Measurements from ENCODE around the gene CTSK. TPM values are rescaled to one million over a fixed set of nuclear protein-coding genes. Genes with fewer than 3 reads are reported as not detected.
A peak's percentile ranks its signal among the peaks of the same experiment; 100 is the strongest.
"Not testable (repeated sequence)": the region's sequence is repeated elsewhere in the genome, so short reads cannot be mapped to it uniquely, and the experiment has no call there.

The CTSK gene
- polyA plus RNA-seq: 1 to 10 TPM in 1 of 3 donors, not detected in 2; 1.1 TPM

- Mint-ChIP-seq H3K9me3 (no peaks in the 10 kb centered on the region), H3K27ac (peak within 1 kb of the TSS in 1 of 6 donors; percentile 60), H3K4me3 (no peak within 1 kb of the TSS), H3K4me1 (peaks cover 11 to 14% of the 10 kb centered on the region in 2 donors), H3K27me3 (ENCODE audit: low read depth in 3 of 3) (peaks cover 0 to 8% (median 1%) of the 10 kb centered on the region in 3 donors), H3K36me3 (peaks cover 0 to 7% (median 6%) of the 10 kb centered on the region in 3 donors)
- DNase-seq: no peak
These were observed at the start of gene CTSK for GRCh38 chr1:150808121-150808520. Gene CTSK (minus strand): TSS chr1:150808260. CDS start chr1:150806805, 1,455 bp downstream.

- DNase-seq; H3K9me3 Mint-ChIP-seq; H3K4me3 Mint-ChIP-seq; H3K27me3 Mint-ChIP-seq (ENCODE audit: low read depth in 3 of 3): not testable (repeated sequence)
- Mint-ChIP-seq H3K27ac (peak overlapping the region in 1 of 6 donors; percentile 35), H3K4me1 (peaks cover 8 to 10% of the 10 kb centered on the region in 2 donors), H3K36me3 (peaks cover 16 to 26% (median 23%) of the 10 kb centered on the region in 3 donors)
These were observed 44.7 kb upstream of the CTSK start for GRCh38 chr1:150852734-150853133.

GRCh38 chr1:150850801-150851362, 42.8 kb upstream of the CTSK start:
- H3K4me1 Mint-ChIP-seq: peaks cover 8 to 10% of the 10 kb centered on the region in 2 donors
- not testable (repeated sequence) for H3K27ac Mint-ChIP-seq; H3K9me3 Mint-ChIP-seq; DNase-seq; H3K27me3 Mint-ChIP-seq (ENCODE audit: low read depth in 3 of 3); H3K4me3 Mint-ChIP-seq
- peaks cover 22 to 36% (median 27%) of the 10 kb centered on the region in 3 donors for H3K36me3 Mint-ChIP-seq

GRCh38 chr1:150846473-150847146, 38.5 kb upstream of the CTSK start:
- H3K4me3 Mint-ChIP-seq: no peak overlapping the region
- peaks cover 10 to 16% (median 16%) of the 10 kb centered on the region in 3 donors for H3K36me3 Mint-ChIP-seq
- H3K27ac Mint-ChIP-seq: no peak overlapping the region
- peaks cover 0 to 2% (median 2%) of the 10 kb centered on the region in 3 donors for H3K27me3 Mint-ChIP-seq (ENCODE audit: low read depth in 3 of 3)
- no peak for DNase-seq
- no peaks in the 10 kb centered on the region for H3K4me1 Mint-ChIP-seq
- peaks cover 0 to 2% (median 0%) of the 10 kb centered on the region in 6 donors for H3K9me3 Mint-ChIP-seq

- no peak for DNase-seq
- Mint-ChIP-seq H3K4me3 (no peak overlapping the region), H3K36me3 (peaks cover 21 to 32% (median 24%) of the 10 kb centered on the region in 3 donors), H3K9me3 (no peaks in the 10 kb centered on the region), H3K4me1 (no peaks in the 10 kb centered on the region), H3K27me3 (ENCODE audit: low read depth in 3 of 3) (peaks cover 0 to 2% (median 0%) of the 10 kb centered on the region in 3 donors), H3K27ac (no peak overlapping the region)
These were observed 35.4 kb upstream of the CTSK start for GRCh38 chr1:150843474-150843873.

GRCh38 chr1:150842964-150843363, 34.9 kb upstream of the CTSK start:
- Mint-ChIP-seq H3K27ac (no peak overlapping the region), H3K4me1 (no peaks in the 10 kb centered on the region), H3K4me3 (no peak overlapping the region), H3K27me3 (ENCODE audit: low read depth in 3 of 3) (no peaks in the 10 kb centered on the region), H3K9me3 (no peaks in the 10 kb centered on the region), H3K36me3 (peaks cover 21 to 31% (median 22%) of the 10 kb centered on the region in 3 donors)
- DNase-seq: no peak

GRCh38 chr1:150842343-150842742, 34.3 kb upstream of the CTSK start:
- H3K9me3 Mint-ChIP-seq: no peaks in the 10 kb centered on the region
- no peak for DNase-seq
- no peak overlapping the region for H3K4me3 Mint-ChIP-seq
- H3K4me1 Mint-ChIP-seq: no peaks in the 10 kb centered on the region
- H3K27me3 Mint-ChIP-seq (ENCODE audit: low read depth in 3 of 3): no peaks in the 10 kb centered on the region
- H3K27ac Mint-ChIP-seq: no peak overlapping the region
- peaks cover 18 to 28% (median 19%) of the 10 kb centered on the region in 3 donors for H3K36me3 Mint-ChIP-seq

GRCh38 chr1:150841626-150842025, 33.6 kb upstream of the CTSK start:
- Mint-ChIP-seq H3K27me3 (ENCODE audit: low read depth in 3 of 3) (no peaks in the 10 kb centered on the region), H3K4me3 (no peak overlapping the region)

GRCh38 chr1:150840850-150841249, 32.8 kb upstream of the CTSK start:
- peaks cover 16 to 33% (median 22%) of the 10 kb centered on the region in 3 donors for H3K36me3 Mint-ChIP-seq
- not testable (repeated sequence) for H3K4me1 Mint-ChIP-seq; H3K4me3 Mint-ChIP-seq; H3K9me3 Mint-ChIP-seq; H3K27ac Mint-ChIP-seq; DNase-seq; H3K27me3 Mint-ChIP-seq (ENCODE audit: low read depth in 3 of 3)

More at GRCh38 chr1:150841626-150842025, 33.6 kb upstream of the CTSK start:
- peaks cover 21 to 30% (median 22%) of the 10 kb centered on the region in 3 donors for H3K36me3 Mint-ChIP-seq
- no peak overlapping the region for H3K27ac Mint-ChIP-seq
- DNase-seq: no peak
- no peaks in the 10 kb centered on the region for H3K9me3 Mint-ChIP-seq
- H3K4me1 Mint-ChIP-seq: no peaks in the 10 kb centered on the region

- no peak overlapping the region for H3K4me3 Mint-ChIP-seq
- H3K27ac Mint-ChIP-seq: no peak overlapping the region
- no peaks in the 10 kb centered on the region for H3K4me1 Mint-ChIP-seq
- no peak for DNase-seq
- peaks cover 45 to 47% (median 47%) of the 10 kb centered on the region in 3 donors for H3K36me3 Mint-ChIP-seq
- H3K9me3 Mint-ChIP-seq: no peaks in the 10 kb centered on the region
- no peaks in the 10 kb centered on the region for H3K27me3 Mint-ChIP-seq (ENCODE audit: low read depth in 3 of 3)
These were observed 28.2 kb upstream of the CTSK start for GRCh38 chr1:150836129-150836773.

GRCh38 chr1:150833961-150834360, 25.9 kb upstream of the CTSK start:
- H3K9me3 Mint-ChIP-seq; H3K4me1 Mint-ChIP-seq; H3K4me3 Mint-ChIP-seq; DNase-seq; H3K27ac Mint-ChIP-seq; H3K27me3 Mint-ChIP-seq (ENCODE audit: low read depth in 3 of 3): not testable (repeated sequence)
- peaks cover 46 to 55% (median 49%) of the 10 kb centered on the region in 3 donors for H3K36me3 Mint-ChIP-seq

GRCh38 chr1:150832597-150832996, 24.5 kb upstream of the CTSK start:
- H3K9me3 Mint-ChIP-seq: no peaks in the 10 kb centered on the region
- H3K4me3 Mint-ChIP-seq: no peak overlapping the region
- no peaks in the 10 kb centered on the region for H3K4me1 Mint-ChIP-seq
- peaks cover 51 to 61% (median 52%) of the 10 kb centered on the region in 3 donors for H3K36me3 Mint-ChIP-seq
- DNase-seq: no peak
- no peaks in the 10 kb centered on the region for H3K27me3 Mint-ChIP-seq (ENCODE audit: low read depth in 3 of 3)
- H3K27ac Mint-ChIP-seq: no peak overlapping the region

- no peak for DNase-seq
- no peaks in the 10 kb centered on the region for H3K4me1 Mint-ChIP-seq
- no peaks in the 10 kb centered on the region for H3K27me3 Mint-ChIP-seq (ENCODE audit: low read depth in 3 of 3)
- H3K4me3 Mint-ChIP-seq: no peak overlapping the region
- H3K27ac Mint-ChIP-seq: no peak overlapping the region
- peaks cover 37 to 52% (median 39%) of the 10 kb centered on the region in 3 donors for H3K36me3 Mint-ChIP-seq
- no peaks in the 10 kb centered on the region for H3K9me3 Mint-ChIP-seq
These were observed 21.7 kb upstream of the CTSK start for GRCh38 chr1:150829751-150830150.

- H3K36me3 Mint-ChIP-seq: peaks cover 20 to 40% (median 26%) of the 10 kb centered on the region in 3 donors
These were observed 18.2 kb upstream of the CTSK start for GRCh38 chr1:150826299-150826698.

More at GRCh38 chr1:150826299-150826698, 18.2 kb upstream of the CTSK start:
- Mint-ChIP-seq H3K4me3 (no peak overlapping the region), H3K27ac (no peak overlapping the region), H3K9me3 (no peaks in the 10 kb centered on the region), H3K4me1 (no peaks in the 10 kb centered on the region), H3K27me3 (ENCODE audit: low read depth in 3 of 3) (no peaks in the 10 kb centered on the region)
- no peak for DNase-seq

Data from immature natural killer cell (primary cell).